Measurements from ENCODE around the gene ZFPM1. TPM values are rescaled to one million over a fixed set of nuclear protein-coding genes. Genes with fewer than 3 reads are reported as not detected.

ZFPM1 gene
- polyA plus RNA-seq, 3 donors: 1.8 to 5.9 (median 3.6) TPM

DNA sequence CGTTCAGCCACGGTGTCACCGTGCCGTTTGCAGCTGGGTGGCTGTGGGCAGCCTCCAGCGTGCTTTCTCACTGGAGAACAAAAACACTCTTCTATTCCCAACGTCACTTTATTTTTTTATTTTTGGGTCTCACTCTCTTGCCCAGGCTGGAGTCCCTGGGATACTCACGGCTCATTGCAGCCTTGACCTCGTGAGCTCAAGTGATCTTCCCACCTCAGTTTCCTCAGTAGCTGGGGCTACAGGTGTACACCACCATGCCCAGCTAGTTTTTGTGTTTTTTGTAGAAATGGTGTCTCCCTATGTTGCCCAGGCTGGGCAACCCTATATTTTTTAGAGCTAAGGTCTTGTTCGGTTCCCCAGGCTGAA lies 82.8 kb downstream of the ZFPM1 start:
- H3K27ac ChIP-seq (ENCODE audit: low read depth, low read length): no peak overlapping the region
- WGBS, 3 donors: 91 to 93% (median 92%) methylated on average over 9 of the region's 9 CpGs

DNA sequence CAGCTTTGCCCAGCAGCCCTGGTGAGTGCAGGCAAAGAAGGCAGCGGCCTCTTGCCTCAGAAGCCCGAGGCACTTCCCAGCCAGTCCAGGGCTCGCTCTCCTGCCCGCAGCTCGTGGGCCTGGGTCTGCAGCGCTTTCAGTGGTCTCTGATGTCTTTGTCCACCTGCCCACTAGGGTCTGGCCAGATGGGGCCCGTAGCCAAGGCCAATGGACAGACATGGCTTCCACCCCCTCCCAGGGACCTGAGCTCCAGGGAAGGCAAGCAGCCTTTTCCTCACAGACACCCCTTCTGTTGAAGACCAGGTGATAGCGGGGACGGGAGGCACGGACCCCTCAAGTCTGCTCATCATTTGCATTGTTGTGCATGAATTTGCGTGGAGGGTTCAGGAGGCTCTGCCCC lies 83.4 kb downstream of the ZFPM1 start:
- 92 to 95% (median 93%) methylated on average over 11 of the region's 11 CpGs for WGBS, 3 donors
- H3K27ac ChIP-seq (ENCODE audit: low read depth, low read length): no peak overlapping the region

DNA sequence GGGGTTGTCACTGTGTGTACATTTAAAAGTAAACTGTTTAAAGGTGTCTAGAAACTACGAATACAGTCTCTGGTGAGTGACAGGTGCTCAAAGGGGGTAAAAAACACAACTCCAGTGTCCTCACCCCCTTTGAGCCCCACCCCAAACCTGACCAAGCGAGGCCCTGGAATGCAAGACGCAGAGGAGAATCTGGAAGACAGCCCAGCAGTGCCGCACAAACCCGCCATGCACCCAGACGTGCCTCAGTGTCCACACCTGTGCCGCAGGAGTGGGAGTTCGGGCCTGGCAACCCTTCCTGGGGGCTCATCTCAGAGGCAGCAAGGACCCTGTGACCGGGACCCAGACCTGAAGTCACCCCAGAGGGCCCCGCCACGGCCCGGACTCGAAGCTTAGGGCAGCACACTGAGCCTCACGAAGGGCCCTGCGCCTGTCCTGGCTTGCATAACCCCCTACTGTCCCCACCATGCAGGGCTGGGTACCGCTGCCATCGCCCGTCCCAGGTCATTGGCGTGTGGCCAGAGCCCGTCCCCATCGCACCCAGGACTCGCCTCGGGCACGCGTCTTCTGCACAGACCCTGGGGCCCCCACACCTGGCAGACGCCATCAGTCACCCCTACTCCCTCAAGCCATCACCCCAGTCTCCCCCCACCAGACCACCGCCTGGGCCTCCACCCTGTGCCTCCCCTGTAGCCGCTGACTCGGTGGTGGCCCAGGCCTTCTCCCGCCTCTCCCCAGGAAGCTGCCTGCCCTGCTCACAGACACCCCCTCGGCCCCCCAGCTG lies 84.1 kb downstream of the ZFPM1 start:
- WGBS, 3 donors: 63 to 83% (median 82%) methylated on average over 28 to 31 of the region's 31 CpGs
- H3K27ac ChIP-seq (ENCODE audit: low read depth, low read length): no peak overlapping the region

DNA sequence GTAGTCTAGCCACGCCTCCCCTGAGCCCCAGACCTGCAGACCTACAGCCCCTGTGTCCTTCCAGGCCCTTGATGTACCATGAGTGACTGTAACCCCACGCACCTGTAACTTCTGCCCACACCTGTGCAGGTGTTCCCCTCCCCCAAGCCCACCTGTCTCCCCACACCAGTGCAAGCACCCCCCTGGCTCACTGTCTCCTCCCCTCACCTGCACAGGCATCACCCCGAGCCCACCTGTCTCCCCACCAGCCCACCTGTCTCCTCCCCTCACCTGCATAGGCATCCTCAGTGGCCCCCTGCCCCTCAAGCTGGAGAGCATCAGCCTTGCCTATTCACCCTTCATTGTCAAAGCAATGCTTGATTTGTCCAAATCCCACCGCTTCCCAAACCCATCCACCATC lies 84.8 kb downstream of the ZFPM1 start:
- no peak overlapping the region for H3K27ac ChIP-seq (ENCODE audit: low read depth, low read length)
- WGBS, 3 donors: 75 to 80% (median 80%) methylated on average over 4 of the region's 4 CpGs

DNA sequence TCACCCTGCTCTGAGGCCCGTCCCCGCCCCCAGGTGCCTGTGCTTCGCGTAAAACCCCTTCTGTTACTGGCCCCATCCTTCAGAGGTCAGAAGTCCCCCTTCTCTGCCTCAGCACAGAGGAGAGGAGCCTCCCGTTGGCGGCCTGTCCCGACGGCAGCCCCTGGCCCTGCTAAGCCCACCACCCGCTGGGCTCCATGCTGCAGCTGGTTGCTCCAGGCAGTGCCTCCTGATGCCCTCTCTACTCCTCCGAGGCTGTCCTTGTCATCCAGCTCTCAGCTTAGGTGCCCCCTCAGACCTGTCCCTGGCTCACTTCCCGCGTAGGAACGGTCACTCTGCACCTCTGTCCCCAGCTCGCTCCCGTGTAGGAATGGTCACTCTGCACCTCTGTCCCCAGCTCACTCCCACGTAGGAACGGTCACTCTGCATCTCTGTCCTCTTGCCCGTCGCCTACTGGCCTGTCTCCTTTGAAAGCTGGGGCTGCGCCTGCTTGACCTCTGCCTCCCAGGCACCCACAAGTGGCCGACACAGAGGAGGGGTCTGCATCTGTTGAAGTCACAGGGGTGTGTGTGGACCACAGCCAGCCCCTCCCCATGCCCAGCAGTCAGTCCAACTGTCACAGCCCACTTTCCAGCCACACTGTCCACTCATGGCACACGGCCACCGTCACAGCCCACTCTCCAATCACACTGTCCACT lies 85.4 kb downstream of the ZFPM1 start:
- WGBS, 3 donors: 33 to 60% (median 50%) methylated on average over 23 of the region's 23 CpGs
- no peak overlapping the region for H3K27ac ChIP-seq (ENCODE audit: low read depth, low read length)

DNA sequence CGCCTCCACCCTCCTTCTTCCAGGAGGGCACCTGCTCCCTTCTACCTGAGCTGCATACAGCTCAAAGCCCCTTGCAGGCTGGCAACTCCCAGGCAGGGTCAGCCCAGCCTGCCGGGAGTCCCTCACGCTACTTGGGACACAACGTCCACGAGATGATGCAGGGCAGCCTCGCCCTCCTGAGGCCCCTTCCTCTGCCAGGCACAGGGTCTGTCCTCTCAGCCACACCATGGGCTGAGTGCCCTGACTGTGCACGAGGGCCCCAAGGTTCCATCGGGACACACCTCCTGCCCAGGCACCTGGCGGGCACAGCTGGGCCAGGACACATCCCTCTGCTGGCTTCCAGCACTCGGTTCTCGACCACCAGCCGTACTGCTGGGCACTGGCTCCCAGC lies 86.2 kb downstream of the ZFPM1 start:
- H3K27ac ChIP-seq (ENCODE audit: low read depth, low read length): no peak overlapping the region
- 36 to 68% (median 58%) methylated on average over 12 of the region's 12 CpGs for WGBS, 3 donors

DNA sequence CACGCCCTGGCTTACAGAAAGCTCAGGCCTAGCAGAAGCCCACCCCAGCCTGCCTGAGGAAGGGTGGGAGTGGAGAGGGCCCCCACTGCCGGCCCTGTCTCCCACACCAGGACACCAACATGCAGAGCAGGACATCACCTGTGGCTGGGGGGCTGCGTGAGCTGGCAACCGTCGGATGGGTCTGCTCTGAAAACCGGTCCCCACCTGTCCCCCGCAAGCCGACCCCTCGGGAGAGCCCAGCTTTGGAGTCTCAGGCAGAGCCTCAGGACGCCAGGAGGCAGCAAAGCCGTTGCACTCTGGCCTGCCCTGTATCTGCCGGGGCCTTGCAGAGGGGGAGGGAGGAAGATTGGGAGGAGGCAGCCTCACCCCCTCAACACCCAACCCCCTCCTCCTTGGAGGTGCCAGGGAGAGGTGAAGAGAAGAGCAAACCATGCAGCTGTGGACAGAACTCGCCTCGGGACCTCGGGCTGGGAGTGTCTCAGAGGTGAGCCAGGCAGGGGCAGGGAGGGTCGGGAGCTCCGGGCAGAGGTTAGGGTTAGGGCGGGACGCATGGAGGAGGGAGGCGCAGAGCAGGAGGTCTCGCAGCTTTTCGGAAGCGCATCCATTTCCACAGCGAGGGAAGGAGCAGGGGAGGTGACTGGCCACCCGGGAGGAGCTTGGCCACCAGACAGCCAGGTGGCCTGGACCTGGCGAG lies 86.7 kb downstream of the ZFPM1 start:
- no peak overlapping the region for H3K27ac ChIP-seq (ENCODE audit: low read depth, low read length)
- WGBS, 3 donors: 29 to 40% (median 35%) methylated on average over 26 of the region's 26 CpGs

DNA sequence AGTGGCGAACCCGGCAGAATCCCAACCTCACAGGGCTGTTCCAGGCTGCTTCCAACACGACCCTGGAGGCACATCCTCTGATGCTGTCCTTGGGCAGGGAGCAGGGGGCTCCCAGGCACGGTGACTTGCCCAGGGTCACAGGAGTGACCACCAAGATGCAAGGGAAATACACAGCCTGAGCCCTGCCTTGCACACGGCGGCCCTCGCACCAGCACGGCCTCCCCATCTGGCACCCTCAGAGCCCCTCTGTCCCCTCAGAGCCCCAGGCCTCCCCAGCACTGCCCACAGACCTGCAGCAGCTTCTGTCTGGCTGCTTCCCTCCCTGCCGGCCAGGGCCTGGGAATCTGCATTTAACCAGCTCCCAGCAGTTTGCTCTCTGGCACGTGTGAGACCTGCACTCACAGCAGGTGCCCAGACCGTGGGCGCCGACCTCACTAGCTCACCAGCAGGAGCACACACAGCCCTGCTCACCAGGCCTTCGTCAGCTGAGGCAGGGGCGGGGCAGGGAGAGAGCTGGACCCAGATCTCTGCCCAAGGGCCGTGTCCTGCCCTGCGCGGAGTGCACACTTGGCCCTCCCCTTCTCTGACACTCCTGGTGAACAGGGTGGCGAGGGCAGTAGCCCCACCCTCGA lies 87.4 kb downstream of the ZFPM1 start:
- no peak overlapping the region for H3K27ac ChIP-seq (ENCODE audit: low read depth, low read length)
- 54 to 74% (median 64%) methylated on average over 19 to 20 of the region's 20 CpGs for WGBS, 3 donors

DNA sequence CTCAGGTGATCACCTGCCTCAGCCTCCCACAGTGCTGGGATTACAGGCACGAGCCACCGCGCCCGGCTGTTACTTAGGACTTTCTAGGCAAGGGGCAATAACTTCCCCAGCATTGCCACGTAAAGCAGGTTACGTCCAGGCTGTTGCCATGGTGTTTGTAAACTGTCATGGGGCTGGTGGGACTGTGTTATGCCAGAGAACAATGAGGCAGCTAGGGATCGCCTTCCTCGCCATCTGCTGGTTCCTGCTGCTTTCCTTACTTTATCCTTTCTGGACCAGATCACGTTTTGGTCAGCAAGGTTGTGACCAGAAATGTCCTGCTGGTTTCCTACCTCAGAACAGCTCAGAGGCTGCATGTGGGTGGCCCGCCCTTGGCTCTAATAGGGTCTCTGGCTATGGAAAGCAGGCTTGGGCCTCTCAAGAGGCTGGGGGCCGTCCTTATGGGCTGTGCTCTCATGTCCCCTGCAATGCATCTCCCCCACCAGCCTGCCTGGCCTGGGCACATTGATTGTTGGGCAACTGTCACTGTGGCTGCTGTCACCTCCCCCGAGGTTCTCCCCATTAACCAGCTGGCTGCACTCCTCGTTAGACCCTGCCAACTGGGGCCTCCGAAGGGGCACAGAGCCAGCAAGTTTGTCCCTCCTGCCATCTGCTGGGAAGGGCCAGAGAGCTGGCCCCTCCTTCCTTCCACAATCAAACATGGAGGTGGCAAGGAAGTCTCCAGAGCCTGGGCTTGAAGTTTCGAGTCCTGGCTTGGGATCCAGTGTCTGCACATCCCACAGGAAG lies 88.9 kb downstream of the ZFPM1 start:
- H3K27ac ChIP-seq (ENCODE audit: low read depth, low read length): no peak overlapping the region
- 67 to 73% (median 70%) methylated on average over 15 of the region's 15 CpGs for WGBS, 3 donors

DNA sequence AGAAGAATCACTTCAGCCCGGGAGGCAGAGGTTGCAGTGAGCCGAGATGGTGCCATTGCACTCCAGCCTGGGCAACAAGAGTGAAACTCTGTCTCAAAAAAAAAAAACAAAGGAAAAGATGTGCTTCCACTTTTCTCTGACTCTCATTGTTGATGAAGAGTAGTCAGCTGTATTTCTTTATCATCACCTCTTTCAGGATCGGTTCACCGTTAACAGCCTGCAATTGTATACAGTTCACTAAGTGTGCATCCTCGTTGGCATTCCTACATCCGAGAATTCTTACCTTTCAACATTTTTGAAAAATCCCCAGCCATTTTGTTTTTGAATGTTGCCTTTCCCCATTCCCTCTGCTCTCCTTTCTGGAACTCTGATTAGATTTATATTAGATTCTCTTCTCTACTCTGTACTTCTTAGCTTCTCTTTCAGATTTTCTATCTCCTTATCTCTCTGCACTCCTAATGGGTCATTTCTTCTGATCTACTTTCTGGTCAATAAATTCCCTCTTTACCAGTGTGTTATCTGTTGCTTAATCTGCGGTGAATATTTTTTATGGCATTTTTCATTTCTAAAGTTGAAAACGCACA lies 90.2 kb downstream of the ZFPM1 start:
- H3K27ac ChIP-seq (ENCODE audit: low read depth, low read length): no peak overlapping the region
- 80 to 90% (median 85%) methylated on average over 8 of the region's 8 CpGs for WGBS, 3 donors

DNA sequence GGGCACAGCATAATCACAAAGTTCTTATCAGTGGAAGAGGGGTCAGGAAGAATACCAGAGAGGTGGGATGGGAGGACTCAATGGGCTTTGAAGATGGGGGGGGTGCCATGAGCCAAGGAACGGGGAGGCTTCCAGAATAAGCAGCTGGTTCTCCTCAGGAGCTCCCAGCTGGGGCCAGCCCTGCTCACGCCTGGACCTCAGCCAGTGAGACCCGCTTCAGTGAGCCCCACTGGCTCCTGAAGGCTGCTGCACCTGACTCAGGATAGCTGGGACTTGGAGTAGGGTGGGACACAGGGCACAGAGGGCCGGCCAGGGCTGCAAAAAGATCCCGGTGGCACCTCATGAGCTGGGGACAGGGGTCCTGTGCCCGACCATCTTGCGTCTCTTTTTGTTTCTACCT lies 92.7 kb downstream of the ZFPM1 start:
- 63 to 83% (median 76%) methylated on average over 7 of the region's 7 CpGs for WGBS, 3 donors
- H3K27ac ChIP-seq (ENCODE audit: low read depth, low read length): no peak overlapping the region

DNA sequence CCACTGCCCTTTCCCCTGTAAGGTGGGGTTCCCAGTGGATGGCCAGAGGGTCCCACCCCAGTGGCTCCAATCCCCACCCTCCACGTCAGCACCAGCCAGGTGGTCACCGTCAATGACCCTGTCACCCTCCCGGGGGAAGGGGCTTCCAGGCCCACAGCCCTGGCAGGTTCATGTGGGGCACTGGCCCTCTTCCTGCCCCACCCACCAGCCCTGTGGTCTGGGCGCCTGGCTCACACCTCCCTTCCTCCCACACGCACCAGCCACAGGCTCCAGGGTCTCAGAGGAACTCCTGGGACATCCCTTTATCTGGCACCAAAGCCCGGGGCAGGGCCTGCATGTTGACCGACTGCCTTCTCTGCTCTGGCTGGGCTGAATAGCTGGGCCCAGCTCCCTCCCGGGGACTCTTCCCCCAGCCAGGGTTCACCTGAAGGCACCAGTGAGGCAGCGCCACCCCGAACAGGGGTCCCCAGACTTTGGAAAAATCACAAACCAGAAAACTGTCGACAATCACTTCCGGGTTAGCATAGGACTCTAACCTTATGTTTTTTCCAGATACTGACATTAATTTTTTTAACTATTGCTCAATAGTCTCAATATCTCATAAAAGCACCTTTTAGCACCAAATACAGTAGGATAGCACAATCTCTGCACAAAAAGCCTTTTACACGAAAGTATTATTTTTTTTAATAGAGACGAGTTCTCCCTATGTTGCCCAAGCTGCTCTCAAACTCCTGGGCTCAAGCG lies 95.2 kb downstream of the ZFPM1 start:
- WGBS, 3 donors: 61 to 70% (median 63%) methylated on average over 15 of the region's 15 CpGs
- H3K27ac ChIP-seq (ENCODE audit: low read depth, low read length): no peak overlapping the region

DNA sequence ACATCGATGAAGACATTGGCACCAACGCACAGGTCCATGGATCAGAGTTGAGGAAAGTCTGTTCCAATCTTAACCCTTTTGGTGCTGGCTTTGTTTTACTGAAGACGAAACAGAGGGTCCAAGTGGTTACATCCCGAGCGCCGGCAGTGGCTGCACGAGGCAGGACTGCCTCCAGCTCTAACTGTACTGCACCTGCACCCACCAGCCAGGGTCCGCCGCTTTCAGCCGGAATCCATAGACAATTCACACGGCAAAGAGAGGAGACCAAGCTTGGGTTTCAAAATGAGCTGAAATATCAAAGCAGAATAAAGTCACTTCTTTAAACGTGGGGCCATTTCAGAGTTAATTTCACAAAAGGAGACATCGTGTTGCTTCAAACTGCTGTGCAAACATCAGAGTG lies 95.9 kb downstream of the ZFPM1 start:
- no peak overlapping the region for H3K27ac ChIP-seq (ENCODE audit: low read depth, low read length)
- WGBS, 3 donors: 56 to 85% (median 75%) methylated on average over 13 of the region's 13 CpGs

DNA sequence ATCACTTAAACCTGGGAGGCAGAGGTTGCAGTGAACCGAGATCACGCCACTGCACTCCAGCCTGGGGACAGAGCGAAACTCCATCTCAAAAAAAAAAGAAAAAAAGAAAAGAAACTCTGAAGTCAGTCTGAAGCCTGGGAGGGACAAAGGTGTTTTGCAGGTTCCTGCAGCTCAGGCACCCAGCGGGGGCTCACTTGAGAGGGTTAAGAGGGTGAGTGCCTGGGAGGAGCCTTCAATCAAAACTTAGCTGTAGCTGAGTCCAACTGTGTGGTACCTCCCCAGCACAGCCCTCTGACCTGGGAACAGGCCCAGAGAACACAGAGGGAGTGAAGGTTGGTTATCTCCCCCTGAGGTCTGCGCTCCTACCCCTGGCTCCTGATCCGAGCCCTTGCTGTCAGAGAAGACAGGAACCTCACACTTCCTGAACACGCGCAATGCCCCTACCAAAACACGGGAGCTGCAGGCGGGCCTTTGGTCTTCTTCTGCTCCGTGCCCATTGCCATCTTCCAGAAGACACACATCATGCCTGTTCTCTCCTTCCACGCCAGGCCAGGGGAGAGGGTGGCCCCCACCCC lies 96.7 kb downstream of the ZFPM1 start:
- no peak overlapping the region for H3K27ac ChIP-seq (ENCODE audit: low read depth, low read length)
- WGBS, 3 donors: 35 to 75% (median 55%) methylated on average over 12 of the region's 12 CpGs

DNA sequence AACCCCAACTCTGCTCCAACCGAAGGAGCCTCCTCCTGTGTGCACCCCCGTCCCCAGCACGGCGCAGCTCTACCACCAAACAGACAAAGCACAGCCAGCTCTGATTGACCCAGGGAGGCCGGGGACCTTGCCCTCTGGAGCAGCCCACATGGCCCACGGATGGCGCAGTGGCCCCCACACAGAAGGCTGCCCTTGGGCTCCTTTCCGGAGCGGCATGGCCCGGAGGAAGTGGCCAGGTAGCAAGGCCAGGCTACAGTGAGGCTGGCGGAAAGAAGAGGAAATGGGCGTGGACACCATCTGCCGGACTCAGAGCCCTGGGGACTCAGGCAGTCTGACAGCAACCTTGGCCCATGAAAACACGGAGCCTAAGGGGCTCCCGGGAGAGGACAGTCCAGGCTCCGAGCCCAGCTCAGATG lies 97.2 kb downstream of the ZFPM1 start:
- WGBS, 3 donors: 18 to 53% (median 23%) methylated on average over 15 to 16 of the region's 16 CpGs
- H3K27ac ChIP-seq (ENCODE audit: low read depth, low read length): no peak overlapping the region

DNA sequence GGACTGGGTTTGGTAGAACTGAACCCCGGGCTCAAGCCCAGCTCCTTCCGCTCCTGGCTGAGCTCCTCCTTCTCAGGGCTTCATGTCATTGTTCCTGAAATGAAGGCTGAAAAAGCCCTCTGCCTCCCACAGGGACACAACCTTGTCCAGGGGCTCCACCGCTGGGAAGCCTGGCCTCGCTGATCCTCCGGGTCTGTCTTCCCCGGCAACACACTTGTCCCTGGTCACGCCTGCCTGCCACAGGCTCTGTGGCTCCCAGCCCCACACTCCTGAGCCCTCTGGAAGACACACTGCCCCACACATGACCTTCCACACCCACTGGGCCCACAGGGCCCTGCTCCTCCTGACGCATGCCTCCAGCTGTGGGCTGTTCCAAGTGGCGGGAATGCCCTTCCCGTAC lies 99.1 kb downstream of the ZFPM1 start:
- WGBS, 3 donors: 84 to 86% (median 84%) methylated on average over 10 of the region's 10 CpGs
- no peak overlapping the region for H3K27ac ChIP-seq (ENCODE audit: low read depth, low read length)

DNA sequence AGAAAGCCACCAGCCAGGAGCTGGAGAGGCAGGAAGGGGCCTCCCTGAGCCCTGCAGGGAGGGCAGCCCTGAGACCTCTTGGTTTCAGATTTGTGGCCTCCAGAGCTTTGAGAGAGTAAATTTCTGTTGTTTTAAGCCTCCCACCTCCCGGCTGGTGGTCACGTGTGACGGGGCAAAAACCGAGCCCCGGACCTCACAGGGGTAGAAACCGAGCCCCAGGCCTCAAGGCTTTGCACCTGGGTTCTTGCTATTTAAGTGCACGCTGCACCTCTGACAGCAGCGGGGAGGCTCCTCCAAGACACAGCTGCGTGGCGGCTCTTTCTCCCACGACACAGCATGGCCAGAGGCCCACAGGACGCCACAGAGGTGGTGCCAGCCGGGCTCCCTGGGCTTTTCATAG lies 99.7 kb downstream of the ZFPM1 start:
- WGBS, 3 donors: 69 to 79% (median 77%) methylated on average over 11 to 13 of the region's 13 CpGs
- no peak overlapping the region for H3K27ac ChIP-seq (ENCODE audit: low read depth, low read length)

Data from adipose tissue (tissue), 3 donors.